HG02571 (cell line): Measurements from ENCODE around the gene RALA.

Experiments used
- ATAC-seq: cut with Tn5 transposase; IDR thresholded peaks from one replicate; pipeline ENCODE4 v1.9.1; 2021; ENCODE audit warnings: mild to moderate bottlenecking, moderate library complexity; ENCODE audit not compliant: unreplicated experiment

RALA gene

GRCh38 chr7:39613577-39613976 lies 9.8 kb upstream of the RALA start:
- no peak for ATAC-seq

- no peak for ATAC-seq
Measured at GRCh38 chr7:39614299-39614698, 9.1 kb upstream of the RALA start.

- ATAC-seq = no peak
Measured at GRCh38 chr7:39615350-39615975, 7.9 kb upstream of the RALA start.

- no peak for ATAC-seq
Measured at GRCh38 chr7:39616138-39616537, 7.2 kb upstream of the RALA start.

- ATAC-seq = no peak
Measured at GRCh38 chr7:39617005-39617404, 6.4 kb upstream of the RALA start.

- no peak for ATAC-seq
Measured at GRCh38 chr7:39618868-39619267, 4.5 kb upstream of the RALA start.

- no peak for ATAC-seq
Measured at GRCh38 chr7:39620486-39620885, 2.9 kb upstream of the RALA start.

GRCh38 chr7:39621261-39621660 lies 2.1 kb upstream of the RALA start:
- ATAC-seq = no peak

- no peak for ATAC-seq
Measured at GRCh38 chr7:39621784-39622411, 1.5 kb upstream of the RALA start.

GRCh38 chr7:39622609-39623008 lies 763 bp upstream of the RALA start:
- ATAC-seq = no peak

GRCh38 chr7:39623732-39624441 lies 515 bp downstream of the RALA start:
- peak; percentile 43 for ATAC-seq

- ATAC-seq = no peak
Measured at GRCh38 chr7:39624442-39624807, 1.1 kb downstream of the RALA start.

- no peak for ATAC-seq
Measured at GRCh38 chr7:39624935-39625694, 1.7 kb downstream of the RALA start.

- ATAC-seq = no peak
Measured at GRCh38 chr7:39631736-39632308, 8.4 kb downstream of the RALA start.

- no peak for ATAC-seq
Measured at GRCh38 chr7:39633563-39634477, 10.4 kb downstream of the RALA start.

GRCh38 chr7:39634478-39634805 lies 11.1 kb downstream of the RALA start:
- no peak for ATAC-seq

- no peak for ATAC-seq
Measured at GRCh38 chr7:39637400-39637799, 14.0 kb downstream of the RALA start.

GRCh38 chr7:39637963-39638485 lies 14.7 kb downstream of the RALA start:
- ATAC-seq = no peak

GRCh38 chr7:39642896-39643295 lies 19.5 kb downstream of the RALA start:
- ATAC-seq = no peak

- no peak for ATAC-seq
Measured at GRCh38 chr7:39644170-39644569, 20.8 kb downstream of the RALA start.
